C4-2B (cell line): Measurements from ENCODE around the gene GAK.

ENCODE experiments used
- H3K27ac ChIP-seq: fragments of 450-650 bp; 2 replicates; pipeline ENCODE4 v1.5.1; 2017
- CTCF ChIP-seq: fragments of 450-650 bp; conservative IDR thresholded peaks from 2 replicates; pipeline ENCODE4 v1.5.1; 2017; ENCODE audit warnings: mild to moderate bottlenecking
- ZFX ChIP-seq: fragments of 450-650 bp; IDR thresholded peaks from 2 replicates; pipeline ENCODE4 v1.6.1; 2017

The GAK gene

GRCh38 chr4:896216-896615 lies 35.9 kb downstream of the GAK start:
- no peak overlapping the region for H3K27ac ChIP-seq
- no peak for TF ChIP-seq ZFX

GRCh38 chr4:895596-895995 lies 36.5 kb downstream of the GAK start:
- H3K27ac ChIP-seq: no peak overlapping the region
- no peak for TF ChIP-seq CTCF
- TF ChIP-seq ZFX: no peak

- no peak overlapping the region for H3K27ac ChIP-seq
- TF ChIP-seq ZFX: no peak
- no peak for TF ChIP-seq CTCF
These were observed 38.0 kb downstream of the GAK start for GRCh38 chr4:893995-894705.

- no peak for TF ChIP-seq CTCF
- H3K27ac ChIP-seq: no peak overlapping the region
These were observed 38.7 kb downstream of the GAK start for GRCh38 chr4:893276-893994.

GRCh38 chr4:892780-893179 lies 39.3 kb downstream of the GAK start:
- TF ChIP-seq CTCF (no peak), ZFX (no peak)
- no peak overlapping the region for H3K27ac ChIP-seq

- no peak overlapping the region for H3K27ac ChIP-seq
- TF ChIP-seq CTCF (no peak; the same call in 1 of the 2 replicates), ZFX (no peak)
These were observed 40.4 kb downstream of the GAK start for GRCh38 chr4:891747-892146.

GRCh38 chr4:890036-890695 lies 42.0 kb downstream of the GAK start:
- no peak overlapping the region; the same call in 1 of the 2 replicates for H3K27ac ChIP-seq
- TF ChIP-seq ZFX (no peak), CTCF (no peak)
